GM11168 (cell line): ENCODE results near the gene CGREF1.

Experiments used
- in situ Hi-C: fragments of 300-500 bp; cut with MboI; formaldehyde crosslinking; loops from one replicate; pipeline ENCODE4 v1.12.0; 2022; ENCODE audit warnings: low sequenced_read_pairs; ENCODE audit not compliant: unreplicated experiment

Gene CGREF1

DNA sequence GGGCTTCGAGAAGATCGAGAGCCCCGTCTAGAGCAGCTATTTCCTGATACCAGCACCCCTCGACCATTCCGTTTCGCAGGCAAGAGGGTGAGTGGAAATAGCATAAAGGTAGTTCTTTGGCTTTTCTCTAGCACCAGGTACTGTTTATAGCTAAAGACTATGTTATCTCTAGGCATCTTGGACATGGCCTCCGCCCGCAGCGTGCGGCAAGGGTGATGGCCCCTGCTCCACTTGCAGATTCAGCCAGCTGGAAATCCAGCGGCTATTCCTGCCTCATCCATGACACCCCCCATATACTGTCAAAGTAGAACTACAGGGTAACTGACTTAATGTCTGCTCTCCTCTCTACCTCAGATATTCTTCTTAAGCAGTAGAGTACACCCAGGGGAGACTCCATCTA lies 64.2 kb downstream of the CGREF1 start:
- in situ Hi-C loops = no loop called here

DNA sequence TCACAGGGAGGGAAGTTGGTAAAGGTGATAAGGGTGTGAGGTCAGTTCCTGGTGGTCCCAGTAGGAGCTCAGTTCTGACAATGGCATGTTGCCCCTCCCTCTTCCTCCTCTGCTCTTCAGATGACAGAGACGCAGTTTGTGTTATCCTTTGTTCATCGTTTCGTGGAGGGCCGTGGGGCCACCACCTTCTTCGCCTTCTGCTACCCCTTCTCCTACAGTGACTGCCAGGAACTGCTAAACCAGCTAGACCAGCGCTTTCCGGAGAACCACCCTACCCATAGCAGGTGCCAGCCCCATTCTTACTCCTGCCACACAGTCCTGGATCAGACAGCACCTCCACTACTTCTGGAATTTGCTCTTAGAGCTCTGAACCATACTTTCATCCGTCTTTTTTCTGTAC lies 65.2 kb downstream of the CGREF1 start:
- in situ Hi-C loops = no loop called here

DNA sequence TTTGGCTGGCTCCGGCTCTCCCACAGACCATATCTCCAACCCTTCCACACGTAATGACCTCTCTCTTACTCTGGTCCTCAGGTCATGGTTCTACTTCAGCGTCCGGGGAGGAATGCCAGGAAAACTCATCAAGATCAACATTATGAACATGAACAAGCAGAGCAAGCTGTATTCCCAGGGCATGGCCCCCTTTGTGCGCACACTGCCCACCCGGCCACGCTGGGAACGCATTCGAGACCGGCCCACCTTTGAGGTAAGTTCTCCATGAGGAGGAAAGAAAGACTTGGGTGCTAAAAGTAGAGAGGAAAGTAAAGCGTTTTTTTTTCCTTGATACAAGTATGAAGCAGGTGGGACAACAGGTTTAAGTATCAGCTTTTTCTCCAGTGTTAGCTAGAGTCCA lies 65.6 kb downstream of the CGREF1 start:
- in situ Hi-C loops = no loop called here

DNA sequence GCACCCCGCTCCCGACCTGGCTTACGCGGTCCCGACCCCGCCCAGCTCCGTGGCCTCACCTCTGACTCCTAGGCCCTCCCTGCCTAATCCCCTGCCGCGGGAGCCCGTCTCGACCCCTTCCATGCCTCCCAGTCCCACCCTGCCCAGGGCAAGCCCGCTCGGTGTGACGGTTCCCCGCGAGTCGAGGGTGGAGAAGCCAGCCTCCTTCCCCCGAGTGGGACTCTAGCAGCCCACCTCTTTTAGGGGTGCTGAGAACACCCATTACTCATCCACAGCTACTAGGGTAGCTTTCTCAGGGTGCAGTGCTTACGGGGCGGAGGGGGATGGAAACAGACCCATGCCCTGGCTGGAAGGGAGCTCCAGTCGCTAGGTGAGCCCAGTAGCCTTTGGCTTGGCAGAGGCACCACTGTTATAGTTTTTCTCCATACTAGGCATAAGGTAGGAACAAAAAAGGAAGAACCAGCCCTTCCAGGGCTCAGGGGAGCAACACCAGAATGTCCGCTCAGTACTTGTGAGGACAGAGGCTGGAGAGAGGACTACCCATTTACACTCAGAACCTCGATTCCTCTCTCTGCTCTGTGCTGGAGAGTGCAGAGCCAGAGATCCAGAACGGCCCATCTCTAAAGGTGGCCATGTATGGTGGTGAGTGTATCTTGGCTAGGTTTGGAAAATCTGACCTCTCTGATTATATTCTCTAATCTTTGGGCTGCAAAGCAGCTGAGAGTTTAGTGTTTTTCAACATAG lies 66.9 kb downstream of the CGREF1 start:
- in situ Hi-C loops = no loop called here

DNA sequence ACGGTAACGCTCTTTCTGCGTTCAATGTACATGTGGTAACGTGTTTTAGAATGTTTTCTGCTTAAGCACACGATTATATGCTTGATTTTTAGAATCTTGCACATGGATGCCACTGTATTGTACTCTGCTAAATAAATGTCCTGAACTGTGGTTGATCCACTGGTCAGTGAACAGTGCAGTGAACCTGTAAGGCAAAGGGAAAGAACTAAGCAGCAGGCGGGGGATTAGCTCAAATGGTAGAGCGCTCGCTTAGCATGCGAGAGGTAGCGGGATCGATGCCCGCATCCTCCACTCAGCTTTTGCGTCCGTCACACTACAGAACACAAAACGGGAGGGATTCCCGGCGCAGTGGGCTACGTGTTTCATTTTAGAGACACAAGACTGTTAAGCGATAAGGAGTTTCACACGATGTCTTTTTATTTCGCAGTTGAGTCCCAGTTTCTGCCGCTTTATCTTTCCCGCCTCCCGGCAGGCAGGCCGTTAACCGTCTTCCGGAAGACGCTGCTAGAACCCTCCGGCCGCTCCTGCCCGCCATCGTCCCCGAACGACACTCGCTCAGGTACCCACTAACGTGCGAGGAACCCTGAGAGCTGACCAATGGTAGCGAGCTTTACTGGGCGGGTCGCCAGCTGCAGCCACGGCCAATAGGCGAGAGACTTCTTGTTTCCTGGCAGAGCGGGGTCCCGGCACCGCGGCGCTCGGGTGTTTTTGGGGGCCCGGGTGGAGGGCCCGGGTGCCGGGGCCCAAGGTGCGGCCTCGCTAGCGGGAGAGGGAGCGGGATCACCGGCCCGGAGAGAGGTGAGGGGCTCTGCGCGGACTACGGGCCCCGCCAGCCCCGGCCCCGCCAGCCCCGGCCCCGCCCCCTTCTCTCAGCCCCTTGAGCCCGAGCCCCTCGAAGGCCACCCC lies 67.7 kb downstream of the CGREF1 start, which contains the start of gene AGBL5:
TSS of gene AGBL5 (plus strand) at position 673 of the 906 bp plus-strand sequence. CDS start 1,291 bp downstream, outside the sequence.
- in situ Hi-C loops = no loop called here
